SK-N-SH (cell line): Measurements from ENCODE around the gene HSPA1L. TPM values are rescaled to one million over a fixed set of nuclear protein-coding genes. Genes with fewer than 3 reads are reported as not detected.
A peak's percentile ranks its signal among the peaks of the same experiment; 100 is the strongest.
"Not testable (repeated sequence)": the region's sequence is repeated elsewhere in the genome, so short reads cannot be mapped to it uniquely, and the experiment has no call there.

Source experiments
- CTCF ChIA-PET: fragments of 300-600, 350-600 bp; formaldehyde crosslinking; extraction: SDS; loops from one replicate; lab custom pipeline; 2021; lab: Yijun Ruan, JAX
- POLR2A ChIA-PET: fragments of 350-600 bp; sonication (Branson Sonifier 250); formaldehyde crosslinking; extraction: SDS; loops from one replicate; lab custom pipeline; 2020; ENCODE audit warnings: antibody characterized with exemption, inconsistent platforms; lab: Yijun Ruan, JAX
- DNase-seq: peaks from one replicate; pipeline ENCODE4 v3.0.0; 2012
- H2AFZ ChIP-seq: fragments of 200-600 bp; sonication (generic); 2 replicates; pipeline ENCODE4 v1.8.1; 2016; ENCODE audit warnings: antibody characterized with exemption, mild to moderate bottlenecking, low read depth
- H3F3A ChIP-seq: fragments of 200-600 bp; sonication (generic); replicated peaks from 2 replicates; pipeline ENCODE3; 2016; ENCODE audit warnings: antibody characterized with exemption, mild to moderate bottlenecking; ENCODE audit not compliant: insufficient read depth
- H3K27ac ChIP-seq, 2 experiments: fragments of 200-500 bp in 1 of 2; fragments of 200-600 bp in 1 of 2; sonication (Bioruptor generic) in 1 of 2; sonication (generic), shearing (Covaris generic) in 1 of 2; 2 replicates each; pipeline versions ENCODE4 v1.5.1 to v1.6.1; 2014 to 2016; ENCODE audit warnings: low read depth in 2 of 2, inconsistent platforms in 1 of 2, low read length in 1 of 2, mild to moderate bottlenecking in 1 of 2, mixed read lengths in 1 of 2
- H3K27me3 ChIP-seq: fragments of 200-600 bp; sonication (generic), shearing (Covaris generic); 2 replicates; pipeline ENCODE4 v1.6.1; 2016; ENCODE audit warnings: mixed run types; ENCODE audit not compliant: insufficient read depth
- H3K36me3 ChIP-seq, 2 experiments: fragments of 200-500 bp in 1 of 2; fragments of 200-600 bp in 1 of 2; sonication (Bioruptor generic) in 1 of 2; sonication (generic) in 1 of 2; replicated peaks in 1 of 2; 2 replicates each; pipeline versions ENCODE3 to v1.5.1; 2014 to 2016; ENCODE audit warnings: low read length in 1 of 2, mild to moderate bottlenecking in 1 of 2; ENCODE audit not compliant: insufficient read depth in 2 of 2, control insufficient read depth in 1 of 2
- H3K4me1 ChIP-seq, 2 experiments: fragments of 200-500 bp in 1 of 2; fragments of 200-600 bp in 1 of 2; sonication (Bioruptor generic) in 1 of 2; sonication (generic), shearing (Covaris generic) in 1 of 2; 2 replicates each; pipeline versions ENCODE4 v1.5.1 to v1.6.1; 2014 to 2016; ENCODE audit warnings: low read depth in 1 of 2, low read length in 1 of 2, mixed run types in 1 of 2; ENCODE audit not compliant: insufficient read depth in 2 of 2, control insufficient read depth in 1 of 2
- H3K4me2 ChIP-seq: fragments of 200-600 bp; sonication (generic), shearing (Covaris generic); 2 replicates; pipeline ENCODE4 v1.6.1; 2017; ENCODE audit warnings: mixed run types
- H3K4me3 ChIP-seq, 2 experiments: fragments of 200-500 bp in 1 of 2; fragments of 200-600 bp in 1 of 2; sonication (Bioruptor generic) in 1 of 2; sonication (generic), shearing (Covaris generic) in 1 of 2; 2 replicates each; pipeline versions ENCODE4 v1.5.1 to v1.8.1; 2014 to 2016; ENCODE audit warnings: low read depth in 2 of 2, inconsistent platforms in 1 of 2, low read length in 1 of 2, mild to moderate bottlenecking in 1 of 2, mixed read lengths in 1 of 2, moderate library complexity in 1 of 2
- H3K79me2 ChIP-seq: fragments of 200-600 bp; sonication (generic); 2 replicates; pipeline ENCODE4 v1.8.1; 2017; ENCODE audit warnings: mild to moderate bottlenecking; ENCODE audit not compliant: insufficient read depth
- H3K9ac ChIP-seq: fragments of 200-600 bp; sonication (generic); 2 replicates; pipeline ENCODE4 v1.6.1; 2017; ENCODE audit warnings: mixed run types
- H3K9me2 ChIP-seq: fragments of 200-600 bp; sonication (generic); 2 replicates; pipeline ENCODE4 v1.6.1; 2017; ENCODE audit warnings: mixed run types
- H3K9me3 ChIP-seq: fragments of 200-600 bp; sonication (generic); 2 replicates; pipeline ENCODE4 v1.6.1; 2017; ENCODE audit warnings: mixed run types, mild to moderate bottlenecking, moderate library complexity
- H4K20me1 ChIP-seq: fragments of 200-600 bp; sonication (generic); 2 replicates; pipeline ENCODE4 v1.6.1; 2017; ENCODE audit warnings: mild to moderate bottlenecking, mixed run types; ENCODE audit not compliant: insufficient read depth
- CHD2 ChIP-seq: fragments of 150-350 bp; IDR thresholded peaks from 2 replicates; pipeline ENCODE4 v1.6.1; 2018; ENCODE audit warnings: low read length; ENCODE audit not compliant: partially characterized antibody
- EP300 ChIP-seq, 2 experiments: IDR thresholded peaks; 2 replicates each; pipeline versions ENCODE4 v1.4.0 to v1.6.1; 2012; ENCODE audit warnings: borderline replicate concordance in 1 of 2, low read depth in 1 of 2, low read length in 1 of 2
- FOXM1 ChIP-seq: IDR thresholded peaks from 2 replicates; pipeline ENCODE4 v1.4.0; 2012; ENCODE audit warnings: low read depth, mild to moderate bottlenecking
- MXI1 ChIP-seq: IDR thresholded peaks from 2 replicates; pipeline ENCODE4 v1.6.1; 2012; ENCODE audit warnings: mild to moderate bottlenecking, low read depth, low read length, improper control_type of control experiment
- PBX3 ChIP-seq: IDR thresholded peaks from 2 replicates; pipeline ENCODE4; 2012
- RCOR1 ChIP-seq: fragments of 150-350 bp; IDR thresholded peaks from 2 replicates; pipeline ENCODE4 v1.6.1; 2017; ENCODE audit warnings: antibody characterized with exemption, low read length
- SMC3 ChIP-seq: IDR thresholded peaks from 2 replicates; pipeline ENCODE4 v1.6.1; 2012; ENCODE audit warnings: low read depth, low read length, improper control_type of control experiment
- TAF1 ChIP-seq: IDR thresholded peaks from 2 replicates; pipeline ENCODE4 v1.6.1; 2012; ENCODE audit warnings: low read depth, mild to moderate bottlenecking, low read length, moderate library complexity, borderline replicate concordance
- TCF12 ChIP-seq: IDR thresholded peaks from 2 replicates; pipeline ENCODE4 v1.4.0; 2012
- USF2 ChIP-seq: fragments of 150-350 bp; IDR thresholded peaks from 2 replicates; pipeline ENCODE4 v1.6.1; 2017; ENCODE audit warnings: antibody characterized with exemption, low read length, low read depth, borderline replicate concordance
- YY1 ChIP-seq: IDR thresholded peaks from 2 replicates; pipeline ENCODE4 v1.4.0; 2012; ENCODE audit warnings: low read depth, mild to moderate bottlenecking
- WGBS: methylation state at CpG from one replicate; pipeline ENCODE4 v1.1.6; 2017; ENCODE audit warnings: low lambda C conversion rate; 5-methylcytosine and 5-hydroxymethylcytosine counted together
- polyA plus RNA-seq, 3 experiments: library from polyadenylated mRNA; depleted of rRNA; stranded (reverse); fragments of >200 nt; gene quantifications; 2 replicates each; pipeline ENCODE4 v1.2.3, GENCODE V29; 2012

Gene HSPA1L
- polyA plus RNA-seq, 1 of the 3 experiments (the other 2 are of a cell fraction), result 0.69 TPM

- no peak for TF ChIP-seq YY1
- no peak for TF ChIP-seq USF2
- TF ChIP-seq MXI1, result peak; percentile 76
- TF ChIP-seq SMC3, result 0 out of 2 replicates have a peak, but pooled peaks have one; percentile 7
- peak; percentile 35 for TF ChIP-seq PBX3
- peak in 1 of 2 experiments; percentile 98; a peak in 2 of 4 replicates for TF ChIP-seq EP300 (IDR thresholded peaks at IDR 0.05; ENCODE audit: borderline replicate concordance in 1 of 2, low read depth in 1 of 2, low read length in 1 of 2)
- TF ChIP-seq FOXM1, result no peak
- TF ChIP-seq RCOR1, result 0 out of 2 replicates have a peak, but pooled peaks have one; percentile 49
- TF ChIP-seq TAF1, result peak; percentile 92; the same call in 1 of the 2 replicates
- TF ChIP-seq CHD2, result no peak
- no peak for TF ChIP-seq TCF12
These were observed at the start of gene HSPA1L, which contains the start of gene HSPA1A (continued) for GRCh38 chr6:31815025-31815838.

GRCh38 chr6:31864818-31865204 is 49.7 kb upstream of the HSPA1L start:
- ChIA-PET CTCF (interaction anchor here (0.8 to 2.7 kb wide), 10 partner anchors 15 to 1089 kb away, joined by 3 to 14 read pairs (median 4); partner anchors contain the start of genes DDAH2, LSM2 and LY6G5C), POLR2A (interaction anchor here (1.3 kb wide), 1 partner anchor 15 kb away, joined by 4 read pairs; no protein-coding TSS in a partner anchor)
- no peak overlapping the region for H3K4me3 ChIP-seq
- H3K27ac ChIP-seq, result no peak overlapping the region
- no peak overlapping the region for H2AFZ ChIP-seq
- H3K9me3 ChIP-seq, result no peaks in the 10 kb centered on the region
- peaks cover 1 to 2% of the 10 kb centered on the region in 2 experiments for H3K36me3 ChIP-seq
- H3K79me2 ChIP-seq, result peaks cover 10% of the 10 kb centered on the region
- 89% methylated on average over 7 of the region's 8 CpGs for WGBS
- no peak for TF ChIP-seq FOXM1
- peaks cover 15% of the 10 kb centered on the region for H3F3A ChIP-seq
- no peak for DNase-seq
- no peak overlapping the region for H3K9ac ChIP-seq
- no peaks in the 10 kb centered on the region for H3K27me3 ChIP-seq
- no peaks in the 10 kb centered on the region for H3K9me2 ChIP-seq
- H3K4me2 ChIP-seq, result no peak overlapping the region
- H4K20me1 ChIP-seq, result no peaks in the 10 kb centered on the region
- H3K4me1 ChIP-seq, result peaks cover 0 to 14% of the 10 kb centered on the region in 2 experiments; a peak in 1 of 4 replicates

GRCh38 chr6:31864123-31864562 is 49.1 kb upstream of the HSPA1L start:
- H3K9me2 ChIP-seq, H3K27me3 ChIP-seq, H3K79me2 ChIP-seq, H4K20me1 ChIP-seq, H3K36me3 ChIP-seq, H3K9me3 ChIP-seq: not testable (repeated sequence)
- H3K4me1 ChIP-seq, result peaks cover 0 to 14% of the 10 kb centered on the region in 2 experiments; a peak in 1 of 4 replicates
- ChIA-PET CTCF (interaction anchor here (0.7 to 2.7 kb wide), 17 partner anchors 9 to 1089 kb away, joined by 3 to 14 read pairs (median 4); partner anchors contain the start of genes DDAH2, LSM2 and LY6G5C), POLR2A (interaction anchor here (1.3 to 2.4 kb wide), 2 partner anchors 16 to 29 kb away, joined by 4 to 16 read pairs; no protein-coding TSS in a partner anchor)
- peaks cover 15% of the 10 kb centered on the region for H3F3A ChIP-seq
- peak overlapping the region; percentile 79 to 81 for H3K27ac ChIP-seq
- H3K9ac ChIP-seq, result peak overlapping the region; percentile 66; the same call in 1 of the 2 replicates
- H3K4me3 ChIP-seq, result peak overlapping the region; percentile 78 to 85
- peak overlapping the region; percentile 86 for H3K4me2 ChIP-seq
- H2AFZ ChIP-seq, result peak overlapping the region; percentile 97
- DNase-seq, result peak; percentile 17
- WGBS, result 23% methylated on average over 15 of the region's 16 CpGs
